Stimulated activated CD4-positive, alpha-beta T cell treated with anti-CD3 and anti-CD28 coated beads, Interleukin-1b, Interleukin-23, amount 100 ng/mL, for 48 hours (primary cell): Measurements from ENCODE around the gene PHC1.
"Not testable (repeated sequence)": the region's sequence is repeated elsewhere in the genome, so short reads cannot be mapped to it uniquely, and the experiment has no call there.

Experiments
- DNase-seq: peaks from one replicate; pipeline ENCODE4 v3.0.0-alpha.2; 2020

Gene PHC1

GRCh38 chr12:8914033-8914715 lies at the start of gene PHC1:
Gene PHC1 (plus strand): TSS chr12:8914509. CDS start chr12:8917678, 3,169 bp downstream.
- DNase-seq: peak; percentile 61

DNA sequence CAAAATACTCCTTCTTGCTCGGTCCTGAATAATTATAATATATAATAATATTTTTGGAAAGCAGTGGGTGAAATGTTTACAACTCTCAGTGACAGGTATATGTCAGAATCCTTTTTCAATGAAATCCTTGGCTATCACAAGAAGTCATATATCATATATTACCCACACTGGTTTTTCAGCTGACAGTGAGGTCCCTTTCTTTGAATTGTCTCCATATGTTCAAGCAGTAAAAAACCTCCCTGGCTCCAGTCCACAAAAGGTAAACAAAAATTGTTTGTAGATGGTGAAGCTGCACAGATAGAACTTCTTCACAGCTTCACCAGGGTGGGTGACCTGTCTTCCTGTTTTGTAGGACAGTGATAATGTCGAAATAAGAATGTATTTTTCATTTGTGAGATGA lies 47.9 kb upstream of the PHC1 start:
- DNase-seq: no peak

- DNase-seq: no peak
These were observed 47.3 kb upstream of the PHC1 start for GRCh38 chr12:8867009-8867408.

- DNase-seq: no peak
These were observed 46.5 kb upstream of the PHC1 start for GRCh38 chr12:8867786-8868185.

DNA sequence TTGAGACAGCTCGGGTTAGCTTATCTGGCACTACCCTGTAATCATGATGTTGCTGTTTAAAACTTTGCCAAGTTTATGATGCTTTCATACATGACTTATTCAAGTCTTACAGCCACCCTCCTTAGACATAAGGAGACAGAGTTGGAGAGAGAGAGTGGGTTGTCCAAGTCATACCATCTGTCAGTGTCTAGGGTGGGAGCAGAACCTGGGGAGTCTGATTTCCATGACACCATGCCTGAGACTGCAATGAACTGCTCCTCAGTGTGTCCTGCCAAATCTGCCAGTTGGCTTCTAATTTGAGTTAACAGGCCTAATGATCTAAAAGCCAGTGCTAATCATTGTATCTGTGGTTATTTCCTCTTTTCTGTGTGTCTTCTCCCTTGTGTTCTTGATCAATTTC lies 43.7 kb upstream of the PHC1 start:
- DNase-seq: no peak

GRCh38 chr12:8871068-8871467 lies 43.2 kb upstream of the PHC1 start:
- no peak for DNase-seq

GRCh38 chr12:8876887-8877286 lies 37.4 kb upstream of the PHC1 start:
- no peak for DNase-seq

- no peak for DNase-seq
These were observed 27.6 kb upstream of the PHC1 start for GRCh38 chr12:8886502-8887284.

- no peak for DNase-seq
These were observed 27.0 kb upstream of the PHC1 start for GRCh38 chr12:8887285-8887715.

- peak; percentile 37 for DNase-seq
These were observed 23.8 kb upstream of the PHC1 start for GRCh38 chr12:8890313-8891085.

DNA sequence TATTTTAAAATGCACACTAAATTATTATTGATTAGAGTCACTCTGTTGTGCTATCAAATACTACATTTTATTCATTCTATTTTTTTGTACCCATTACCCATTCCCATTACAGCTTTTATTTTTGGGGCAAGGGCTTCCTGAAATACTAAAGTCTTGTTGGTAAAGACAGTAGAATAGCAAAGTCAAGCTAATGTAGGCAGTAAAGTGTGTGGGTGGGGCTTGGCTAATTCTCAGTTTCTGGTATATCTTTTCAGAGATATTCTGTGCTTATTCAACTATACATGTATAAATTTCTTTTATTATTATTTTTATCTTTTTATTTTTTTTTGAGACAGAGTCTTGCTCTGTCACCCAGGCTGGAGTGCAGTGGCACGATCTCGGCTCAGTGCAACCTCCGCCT lies 22.3 kb upstream of the PHC1 start:
- no peak for DNase-seq

- DNase-seq: no peak
These were observed 19.9 kb upstream of the PHC1 start for GRCh38 chr12:8894378-8894777.

DNA sequence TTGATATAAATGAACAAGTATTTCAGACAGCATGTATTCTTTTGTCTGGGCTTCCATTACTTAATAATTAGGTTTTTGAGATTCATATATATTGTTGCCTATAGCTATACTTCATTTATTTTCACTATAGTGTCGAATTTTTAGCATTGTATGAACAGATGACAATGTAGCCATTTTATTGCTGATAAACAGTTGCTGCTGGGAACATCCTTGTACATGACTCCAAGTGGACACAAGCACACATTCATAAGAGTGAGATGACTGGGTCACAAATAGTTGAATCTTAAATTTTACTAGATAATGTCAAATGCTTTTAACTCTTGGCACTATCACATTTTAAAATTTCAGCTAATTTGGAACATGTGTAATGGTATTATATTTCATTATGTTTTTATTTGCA lies 19.3 kb upstream of the PHC1 start:
- no peak for DNase-seq

GRCh38 chr12:8897081-8897480 lies 17.2 kb upstream of the PHC1 start:
- DNase-seq: no peak

DNA sequence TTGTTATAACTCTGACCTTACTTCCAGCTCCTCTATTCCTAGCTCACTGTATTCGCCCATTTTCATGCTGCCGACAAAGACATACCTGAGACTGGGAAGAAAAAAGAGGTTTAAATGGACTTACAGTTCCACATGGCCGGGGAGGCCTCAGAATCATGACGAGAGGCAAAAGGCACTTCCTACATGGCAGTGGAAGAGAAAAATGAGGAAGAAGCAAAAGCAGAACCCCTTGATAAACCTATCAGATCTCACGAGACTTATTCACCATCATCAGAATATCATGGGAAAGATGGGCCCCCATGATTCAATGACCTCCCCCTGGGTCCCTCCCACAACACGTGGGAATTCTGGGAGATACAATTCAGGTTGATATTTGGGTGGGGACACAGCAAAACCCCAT lies 14.5 kb upstream of the PHC1 start:
- no peak for DNase-seq

DNA sequence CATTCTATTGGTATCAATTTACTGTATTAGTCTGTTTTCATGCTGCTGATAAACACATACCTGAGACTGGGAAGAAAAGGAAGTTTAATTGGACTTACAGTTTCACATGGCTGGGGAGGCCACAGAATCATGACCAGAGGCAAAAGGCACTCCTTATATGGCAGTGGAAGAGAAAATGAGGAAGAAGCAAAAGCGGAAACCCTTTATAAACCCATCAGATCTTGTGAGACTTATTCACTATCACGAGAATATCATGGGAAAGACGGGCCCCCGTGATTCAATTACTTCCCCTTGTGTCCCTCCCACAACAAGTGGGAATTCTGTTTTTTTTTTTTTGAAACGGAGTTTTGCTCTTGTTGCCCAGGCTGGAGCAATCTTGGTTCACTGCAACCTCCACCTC lies 11.6 kb upstream of the PHC1 start:
- not testable (repeated sequence) for DNase-seq

DNA sequence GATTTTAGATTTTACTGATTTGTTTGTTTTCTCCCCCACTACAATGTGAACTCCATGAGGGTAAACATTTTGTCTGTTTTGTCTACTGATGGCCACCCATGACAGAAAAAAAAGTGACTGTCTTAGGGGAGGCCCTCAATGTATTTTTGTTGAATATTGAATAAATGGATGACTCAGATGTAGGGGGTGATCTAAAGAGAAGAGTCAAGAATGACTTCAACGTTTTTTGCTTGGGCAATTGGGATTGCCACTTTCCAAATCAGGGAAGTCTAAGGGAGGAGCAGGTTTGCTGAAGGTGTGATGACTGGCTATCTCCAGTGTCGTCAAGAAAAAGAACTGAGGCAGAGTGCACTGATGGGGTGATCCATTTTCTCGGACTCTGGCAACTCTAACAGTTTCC lies 10.7 kb upstream of the PHC1 start:
- DNase-seq: no peak

GRCh38 chr12:8904665-8905064 lies 9.6 kb upstream of the PHC1 start:
- DNase-seq: no peak

DNA sequence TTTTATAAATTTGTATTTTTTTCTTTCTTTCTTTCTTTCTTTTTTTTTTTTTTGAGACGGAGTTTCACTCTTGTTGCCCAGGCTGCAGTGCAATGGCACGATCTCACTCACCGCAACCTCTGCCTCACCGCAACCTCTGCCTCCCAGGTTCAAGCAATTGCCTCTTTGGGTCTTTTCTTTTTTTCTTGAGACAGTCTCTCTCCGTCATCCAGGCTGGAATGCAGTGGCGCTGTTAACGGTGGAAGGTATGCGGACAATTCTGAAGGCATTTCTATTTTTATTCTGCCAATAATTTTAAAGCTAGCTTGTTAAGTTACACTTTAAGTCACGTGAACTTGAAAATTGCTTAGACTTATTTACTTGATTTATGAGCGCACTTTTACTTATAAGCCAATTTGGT lies 8.8 kb upstream of the PHC1 start:
- no peak for DNase-seq

GRCh38 chr12:8906266-8907180 lies 7.8 kb upstream of the PHC1 start:
- no peak for DNase-seq

- DNase-seq: no peak
These were observed 6.8 kb upstream of the PHC1 start for GRCh38 chr12:8907513-8907912.

DNA sequence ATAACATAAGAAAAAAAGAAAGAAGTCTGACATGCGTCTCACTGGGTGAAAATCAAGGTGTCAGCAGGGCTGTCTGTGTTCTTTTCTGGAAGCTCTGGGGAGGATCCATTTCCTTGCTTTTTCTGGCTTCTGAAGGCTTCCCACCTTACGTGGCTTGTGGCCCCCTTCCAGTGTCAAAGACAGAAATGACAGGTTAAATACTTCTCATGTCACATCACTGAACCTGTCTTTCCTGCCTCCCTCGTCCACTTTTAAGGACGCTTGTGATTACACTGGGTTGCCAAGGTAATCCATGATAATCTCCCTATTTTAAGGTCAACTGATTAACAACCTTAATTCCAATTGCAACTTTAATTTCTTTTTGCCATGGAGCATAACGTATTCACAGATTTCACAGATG lies 4.6 kb upstream of the PHC1 start:
- DNase-seq: no peak
